Measurements from ENCODE around the gene RGP1. TPM values are rescaled to one million over a fixed set of nuclear protein-coding genes. Genes with fewer than 3 reads are reported as not detected.
A peak's percentile ranks its signal among the peaks of the same experiment; 100 is the strongest.

Gene RGP1
- total and polyA plus RNA-seq, 12 donors: 6.4 to 41.2 (median 22.3) TPM

DNA sequence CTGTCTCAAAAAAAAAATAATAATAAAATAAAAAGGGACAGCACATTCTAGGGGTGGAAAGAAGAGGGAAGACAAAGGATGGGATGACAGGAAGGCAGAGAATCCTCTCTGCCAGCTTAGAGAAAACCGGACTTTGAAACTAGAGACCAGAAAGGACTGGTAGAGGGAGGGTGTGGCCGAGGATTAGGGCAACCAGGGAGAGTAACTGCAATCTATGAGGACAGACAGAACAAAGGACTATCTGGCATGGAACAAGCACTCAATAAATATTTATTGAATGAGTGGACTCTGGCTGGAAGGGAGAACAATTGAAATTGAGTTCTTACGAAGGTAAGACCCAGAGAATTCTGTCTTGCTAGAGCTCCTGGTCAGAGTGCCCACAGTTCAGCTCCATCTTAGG, 2.5 kb upstream of the RGP1 start:
- peak overlapping the region in 1 of 4 donors; percentile 92 for H3K4me3 ChIP-seq
- peaks cover 34 to 48% of the 10 kb centered on the region in 2 donors for H3K4me1 ChIP-seq (replicated peaks in 1 of 2)
- no peaks in the 10 kb centered on the region for H3K9me3 ChIP-seq (replicated peaks in 1 of 3)
- no peaks in the 10 kb centered on the region for H3K27me3 ChIP-seq
- intact Hi-C loops (cut with DNase I): no loop called here
- H3K27ac ChIP-seq: no peak overlapping the region
- 52 to 58% (median 55%) methylated on average over 3 of the region's 3 CpGs for WGBS, 4 donors
- DNase-seq: no peak
- peaks cover 0 to 41% of the 10 kb centered on the region in 2 donors for H3K36me3 ChIP-seq (replicated peaks in 1 of 2)
- no peak for TF ChIP-seq POLR2A (IDR thresholded peaks at IDR 0.05)
- TF ChIP-seq CTCF (IDR thresholded peaks at IDR 0.05): no peak

DNA sequence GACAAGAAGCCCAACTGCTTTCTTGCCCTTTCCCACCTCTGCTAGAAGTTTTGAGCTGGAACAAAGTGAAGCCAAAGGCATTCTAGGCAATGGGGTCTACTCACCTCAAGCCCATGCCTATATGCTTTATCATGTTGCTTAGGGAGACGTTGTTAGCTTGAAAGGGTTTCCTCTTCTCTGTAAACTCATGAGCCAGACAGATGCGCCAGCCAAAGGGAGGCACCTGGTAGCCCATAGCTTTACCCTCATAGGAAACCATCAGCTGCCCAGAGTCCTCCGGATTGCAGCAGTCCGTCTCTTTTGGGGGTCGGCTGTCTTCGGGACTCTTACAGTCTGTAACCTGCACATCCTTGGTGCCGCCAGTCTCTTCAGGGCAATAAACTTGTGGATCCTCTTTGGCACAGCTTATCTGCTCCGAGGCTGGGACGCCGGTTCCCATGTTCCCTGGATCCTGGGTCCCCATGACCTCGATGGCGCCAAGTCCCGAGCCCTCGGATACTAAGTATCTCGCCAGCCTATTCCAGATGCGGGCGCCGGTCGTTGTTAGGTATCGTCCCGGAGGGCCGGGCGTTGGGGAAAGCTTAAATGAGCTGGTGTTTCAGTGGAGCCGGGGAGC, 737 bp upstream of the RGP1 start:
- Histone ChIP-seq H3K4me3 (peak overlapping the region; percentile 17 to 92 (median 80)), H3K36me3 (replicated peaks in 1 of 2) (peaks cover 0 to 41% of the 10 kb centered on the region in 2 donors), H3K4me1 (replicated peaks in 1 of 2) (peaks cover 34 to 48% of the 10 kb centered on the region in 2 donors), H3K9me3 (replicated peaks in 1 of 3) (no peaks in the 10 kb centered on the region), H3K27ac (peak overlapping the region; percentile 51 to 95 (median 77)), H3K27me3 (no peaks in the 10 kb centered on the region)
- 0 to 1% (median 0%) methylated on average over 7 to 24 of the region's 24 CpGs for WGBS, 4 donors
- peak in 1 of 7 donors; percentile 32 for DNase-seq
- TF ChIP-seq POLR2A (IDR thresholded peaks at IDR 0.05) (no peak), CTCF (IDR thresholded peaks at IDR 0.05) (no peak)
- intact Hi-C loops (cut with DNase I): no loop called here

GRCh38 chr9:35749515-35750255, 598 bp downstream of the RGP1 start:
- Histone ChIP-seq H3K36me3 (replicated peaks in 1 of 2) (peaks cover 0 to 40% of the 10 kb centered on the region in 2 donors), H3K27ac (peak overlapping the region in 4 of 5 donors; percentile 51 to 95 (median 82)), H3K9me3 (replicated peaks in 1 of 3) (no peaks in the 10 kb centered on the region), H3K27me3 (no peaks in the 10 kb centered on the region), H3K4me3 (peak overlapping the region in 3 of 4 donors; percentile 71 to 92 (median 90)), H3K4me1 (replicated peaks in 1 of 2) (peaks cover 34 to 44% of the 10 kb centered on the region in 2 donors)
- no peak for TF ChIP-seq CTCF (IDR thresholded peaks at IDR 0.05)
- TF ChIP-seq POLR2A (IDR thresholded peaks at IDR 0.05): peak in 1 of 2 donors; percentile 5
- intact Hi-C loops (cut with DNase I): no loop called here
- WGBS, 4 donors: 1 to 2% (median 2%) methylated on average over 12 to 19 of the region's 19 CpGs
- peak in 3 of 7 donors; percentile 40 to 69 (median 47) for DNase-seq

DNA sequence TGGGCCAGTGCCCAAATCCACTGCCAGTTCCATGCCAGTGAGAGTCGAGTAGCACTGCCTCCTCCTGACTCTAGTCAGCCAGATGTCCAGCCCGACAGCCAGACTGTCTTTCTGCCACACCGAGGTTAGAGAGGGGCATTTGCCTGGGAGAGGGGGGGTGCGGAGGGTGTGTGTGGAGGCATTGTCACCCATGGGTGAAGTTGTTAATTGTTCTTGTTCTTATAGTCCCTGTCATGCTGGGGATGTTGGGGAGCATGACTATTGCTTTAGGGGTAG, 1.1 kb downstream of the RGP1 start:
- DNase-seq: peak in 1 of 7 donors; percentile 35
- no peaks in the 10 kb centered on the region for H3K9me3 ChIP-seq (replicated peaks in 1 of 3)
- 46 to 49% (median 47%) methylated on average over 3 to 4 of the region's 4 CpGs for WGBS, 4 donors
- peaks cover 34 to 39% of the 10 kb centered on the region in 2 donors for H3K4me1 ChIP-seq (replicated peaks in 1 of 2)
- peak overlapping the region in 4 of 5 donors; percentile 51 to 95 (median 82) for H3K27ac ChIP-seq
- no peak for TF ChIP-seq CTCF (IDR thresholded peaks at IDR 0.05)
- TF ChIP-seq POLR2A (IDR thresholded peaks at IDR 0.05): no peak
- H3K36me3 ChIP-seq (replicated peaks in 1 of 2): peaks cover 0 to 40% of the 10 kb centered on the region in 2 donors
- H3K27me3 ChIP-seq: no peaks in the 10 kb centered on the region
- peak overlapping the region in 1 of 4 donors; percentile 92 for H3K4me3 ChIP-seq
- intact Hi-C loops (cut with DNase I): no loop called here

Measured in adrenal gland (tissue), 12 donors.